Frontal cortex (tissue), 4 donors: ENCODE results near the gene RALY. TPM values are rescaled to one million over a fixed set of nuclear protein-coding genes. Genes with fewer than 3 reads are reported as not detected.

ENCODE experiments used
- DNase-seq, 2 donors: peaks; one replicate each; pipeline ENCODE4 v3.0.0; 2012; ENCODE audit warnings: low spot score in 2 of 2
- FAIRE-seq: peaks from 2 replicates; lab custom pipeline; 2012; peaks lifted over from hg19 to GRCh38; lab: Jason Lieb, UNC
- total RNA-seq: library from RNA; depleted of rRNA; stranded (reverse); fragments of >200 nt; gene quantifications from one replicate; pipeline ENCODE4 v1.2.3, GENCODE V29; 2014
- donor health status: control.
- donor health status: control.
- donor health status: control.

Gene RALY
- total RNA-seq, 1 donor from 2014 or later: 48.5 TPM

DNA sequence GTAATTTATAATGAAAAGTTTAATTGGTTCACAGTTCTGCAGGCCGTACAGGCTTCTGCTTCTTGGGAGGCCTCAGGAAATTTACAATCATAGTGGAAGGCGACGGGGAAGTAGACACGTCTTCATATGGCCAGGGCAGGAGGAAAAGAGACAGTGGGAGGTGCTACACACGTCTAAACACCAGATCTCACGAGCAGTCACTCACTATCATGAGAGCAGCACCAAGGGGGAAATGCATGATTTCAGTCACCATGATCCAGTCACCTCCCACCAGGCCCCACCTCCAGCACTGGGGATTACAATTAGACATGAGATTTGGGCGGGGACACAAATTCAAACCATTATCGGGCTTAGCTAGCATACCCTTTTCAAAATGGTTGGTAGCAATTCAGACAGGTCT, 77.1 kb downstream of the RALY start:
- FAIRE-seq (no peak), DNase-seq (no peak)

DNA sequence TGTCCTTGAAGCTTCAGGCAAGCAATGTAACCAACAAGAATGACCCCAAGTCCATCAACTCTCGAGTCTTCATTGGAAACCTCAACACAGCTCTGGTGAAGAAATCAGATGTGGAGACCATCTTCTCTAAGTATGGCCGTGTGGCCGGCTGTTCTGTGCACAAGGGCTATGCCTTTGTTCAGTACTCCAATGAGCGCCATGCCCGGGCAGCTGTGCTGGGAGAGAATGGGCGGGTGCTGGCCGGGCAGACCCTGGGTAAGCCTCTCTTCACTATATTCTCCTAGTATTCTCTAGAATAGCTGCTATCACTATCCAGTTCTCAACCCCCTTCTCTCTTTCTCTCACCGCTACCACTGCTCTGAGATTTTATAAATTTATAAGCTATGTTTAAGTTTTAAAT, 78.4 kb downstream of the RALY start:
- FAIRE-seq: no peak
- no peak for DNase-seq

DNA sequence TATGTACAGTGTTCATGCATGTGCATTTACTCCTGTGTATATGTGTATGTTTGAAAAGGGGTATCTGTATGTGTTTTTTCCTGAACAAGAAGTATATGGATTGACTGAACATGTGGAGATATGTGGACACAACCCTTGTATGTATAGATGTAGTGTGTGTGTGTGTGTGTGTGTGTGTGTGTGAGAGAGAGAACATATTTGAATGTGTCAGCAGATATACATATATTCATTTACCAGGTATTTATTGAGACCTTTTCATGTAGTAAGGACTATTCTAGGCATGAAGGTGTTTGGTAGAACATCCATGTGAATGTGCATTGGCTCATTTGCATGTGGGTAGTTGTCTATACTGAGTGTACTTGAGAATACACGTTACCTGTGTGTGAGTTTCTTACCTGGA, 79.1 kb downstream of the RALY start:
- DNase-seq: no peak
- FAIRE-seq: no peak

GRCh38 chr20:34074101-34074760, 80.5 kb downstream of the RALY start:
- FAIRE-seq: no peak

DNA sequence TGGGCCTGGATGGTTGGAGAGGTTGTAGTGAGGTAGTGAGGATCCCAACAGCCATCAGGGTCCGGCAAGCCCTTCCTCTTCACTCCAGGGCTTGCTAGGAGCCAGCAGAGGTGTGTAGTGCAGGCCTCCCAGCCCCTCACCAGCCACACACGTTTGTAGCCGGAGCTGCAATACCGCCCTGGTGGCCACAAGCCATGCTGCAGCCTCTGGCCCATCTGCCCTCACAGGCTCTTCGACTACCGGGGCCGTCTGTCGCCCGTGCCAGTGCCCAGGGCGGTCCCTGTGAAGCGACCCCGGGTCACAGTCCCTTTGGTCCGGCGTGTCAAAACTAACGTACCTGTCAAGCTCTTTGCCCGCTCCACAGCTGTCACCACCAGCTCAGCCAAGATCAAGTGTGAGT, 81.9 kb downstream of the RALY start:
- no peak for DNase-seq
- FAIRE-seq: no peak

More at GRCh38 chr20:34074101-34074760, 80.5 kb downstream of the RALY start:
- DNase-seq: no peak

GRCh38 chr20:34076952-34077351, 83.2 kb downstream of the RALY start:
- FAIRE-seq (no peak), DNase-seq (no peak)

GRCh38 chr20:34078540-34078939, 84.8 kb downstream of the RALY start:
- no peak for DNase-seq

GRCh38 chr20:34079818-34080217, 86.1 kb downstream of the RALY start:
- FAIRE-seq (no peak), DNase-seq (no peak)

More at GRCh38 chr20:34078540-34078939, 84.8 kb downstream of the RALY start:
- no peak for FAIRE-seq

DNA sequence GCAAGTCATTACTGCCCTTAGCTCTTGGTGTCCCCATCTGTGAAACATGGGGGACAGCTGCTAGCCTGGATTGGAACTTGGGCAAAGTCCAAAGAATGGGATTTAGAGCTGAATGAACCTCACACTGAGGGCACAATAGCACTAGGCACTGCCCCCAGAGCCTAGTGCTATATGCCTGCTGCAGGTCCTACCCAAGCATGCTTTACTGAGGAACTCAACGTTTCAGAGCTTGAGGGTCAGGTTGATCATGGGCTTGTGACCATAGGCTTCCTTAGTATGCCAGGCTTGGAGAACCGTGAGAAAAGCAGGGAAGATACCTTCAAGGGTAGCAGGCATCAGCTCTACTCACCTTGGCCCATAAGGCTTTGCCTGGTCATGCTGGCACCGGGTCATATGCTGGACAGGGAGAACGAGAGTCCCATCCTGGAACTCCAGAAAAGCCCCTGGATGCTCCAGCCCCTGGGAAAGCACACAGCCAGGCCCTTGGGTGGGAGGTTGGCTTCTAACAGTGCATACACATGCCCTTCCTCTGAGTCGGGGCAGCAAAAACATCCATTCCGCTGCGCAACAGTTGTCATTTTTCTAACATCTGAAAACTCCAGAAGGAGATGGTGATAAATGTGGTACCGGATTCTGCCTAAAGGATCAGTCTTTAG, 88.6 kb downstream of the RALY start:
- FAIRE-seq: no peak

DNA sequence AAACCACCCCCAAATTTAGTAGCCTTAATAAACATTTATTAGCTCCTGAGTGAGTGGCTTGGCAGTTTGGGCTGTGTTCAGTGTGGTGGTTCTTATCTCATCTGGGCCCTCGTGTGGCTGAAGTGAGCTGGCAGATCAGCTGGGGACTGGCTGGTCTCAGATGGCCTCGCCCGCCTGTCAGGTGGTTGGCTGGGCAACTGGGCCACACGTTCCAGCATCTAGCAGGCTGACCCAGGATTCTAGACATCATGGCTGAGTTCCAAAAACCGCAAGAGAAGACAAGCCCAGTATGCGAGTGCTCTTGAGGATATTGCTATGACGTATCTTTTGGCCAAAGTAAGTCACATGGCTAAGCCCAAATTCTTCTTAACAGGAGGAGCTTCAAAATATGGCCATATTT, 89.4 kb downstream of the RALY start:
- DNase-seq (peak in 1 of 2 donors; percentile 54), FAIRE-seq (no peak)

More for the DNA sequence above, 88.6 kb downstream of the RALY start:
- DNase-seq: no peak

DNA sequence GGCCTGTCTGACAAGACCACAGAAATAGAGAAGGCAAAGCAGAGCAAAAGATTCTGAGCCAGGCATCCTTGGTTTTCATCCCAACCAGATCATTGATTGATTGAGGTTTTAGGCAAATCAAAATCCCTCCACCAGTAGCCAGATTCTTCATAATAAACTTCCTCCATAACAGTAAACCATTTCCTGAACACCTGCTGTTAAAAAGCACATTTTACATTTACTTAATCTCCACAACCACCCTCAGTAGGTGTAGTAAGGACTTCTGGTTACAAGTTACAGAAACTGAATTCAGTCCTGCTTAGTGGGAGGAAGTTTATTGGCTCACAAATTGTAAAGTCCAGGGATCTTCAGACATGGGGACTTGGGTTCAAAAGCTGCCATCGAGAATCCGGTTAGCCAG, 90.1 kb downstream of the RALY start:
- DNase-seq (no peak), FAIRE-seq (no peak)

GRCh38 chr20:34084227-34084923, 90.7 kb downstream of the RALY start:
- FAIRE-seq: no peak
- DNase-seq: no peak

DNA sequence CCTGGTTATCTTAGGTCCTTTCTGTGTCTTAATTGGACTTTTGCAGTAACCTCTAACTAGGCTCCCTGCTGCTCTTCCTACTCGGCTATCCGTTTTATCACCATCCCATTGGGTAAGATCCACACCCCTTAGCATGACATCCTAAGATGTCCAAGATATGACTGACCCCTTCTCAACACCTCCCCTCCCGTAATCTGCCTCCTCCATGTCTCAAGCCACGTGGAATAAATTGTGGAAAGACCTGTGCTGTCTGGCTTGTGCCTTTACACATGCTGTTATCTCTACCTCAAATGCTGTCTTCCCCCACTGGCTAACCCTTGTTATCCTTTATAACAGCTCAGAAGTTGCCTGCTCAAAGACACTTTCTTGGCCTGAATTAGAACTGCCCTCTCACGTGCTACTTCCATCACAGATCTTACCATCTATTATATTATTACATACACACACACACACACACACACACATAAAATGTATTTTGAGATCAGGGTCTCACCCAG, 91.9 kb downstream of the RALY start:
- DNase-seq (no peak), FAIRE-seq (no peak)

GRCh38 chr20:34088305-34089174, 94.8 kb downstream of the RALY start:
- DNase-seq (no peak), FAIRE-seq (no peak)

DNA sequence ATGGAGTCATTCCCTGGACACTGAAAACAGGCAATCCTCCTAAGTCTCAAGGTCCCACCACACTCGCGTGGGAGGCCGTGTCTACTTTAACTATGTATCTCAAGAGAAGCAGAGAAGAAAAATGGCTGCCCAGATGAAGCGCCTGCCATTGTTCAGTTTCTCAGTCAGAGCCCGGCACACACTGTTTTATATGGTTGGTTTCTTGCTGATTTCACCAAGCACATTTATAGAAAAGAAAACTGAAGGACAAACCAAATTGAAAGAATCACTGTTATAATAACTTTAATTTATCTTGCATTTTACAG, 95.4 kb downstream of the RALY start:
- no peak for FAIRE-seq
- no peak for DNase-seq

- FAIRE-seq (no peak), DNase-seq (no peak)
Observed at GRCh38 chr20:34089655-34090345, 96.1 kb downstream of the RALY start.

GRCh38 chr20:34090645-34091044, 96.9 kb downstream of the RALY start:
- FAIRE-seq: no peak
- DNase-seq: no peak

DNA sequence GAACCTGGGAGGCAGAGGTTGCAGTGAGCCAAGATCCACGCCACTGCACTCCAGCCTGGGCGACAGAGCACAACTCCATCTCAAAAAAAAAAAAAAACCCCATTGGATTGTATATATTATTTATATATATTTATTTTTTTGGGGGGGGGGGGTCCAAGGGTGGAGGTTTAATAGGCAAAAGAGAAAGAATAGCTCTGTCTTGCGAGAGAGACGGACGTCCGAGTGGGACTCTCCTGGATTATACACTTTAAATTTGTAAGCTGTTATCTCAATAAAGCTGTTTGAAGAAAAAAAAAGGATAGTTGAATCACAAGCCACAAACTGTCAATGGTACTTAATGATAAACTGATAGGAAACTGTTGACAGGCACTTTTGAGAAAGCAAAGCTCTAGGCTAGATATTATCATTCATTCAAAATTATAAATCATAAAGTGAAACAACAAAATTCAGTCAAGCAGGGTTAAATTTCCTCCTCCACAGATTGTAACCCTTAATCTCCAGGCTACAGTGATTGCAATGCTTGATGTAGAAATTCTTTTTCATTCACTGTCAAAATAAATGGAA, 98.0 kb downstream of the RALY start:
- no peak for DNase-seq
- no peak for FAIRE-seq

GRCh38 chr20:34093895-34094294, 100.2 kb downstream of the RALY start:
- FAIRE-seq (no peak), DNase-seq (no peak)
